K562 (cell line): ENCODE data around the gene ARHGAP22. TPM values are rescaled to one million over a fixed set of nuclear protein-coding genes. Genes with fewer than 3 reads are reported as not detected.

ENCODE experiments used
- ATAC-seq: fragments of 200-7000 bp; cut with Tn5 transposase; 3 replicates; pipeline ENCODE4 v1.9.1; 2020; ENCODE audit warnings: moderate library complexity
- BruUV-seq: library from RNA; stranded (reverse); fragments of 400-500 nt; replicated peaks from 2 replicates; lab custom pipeline; 2021; lab: Mats Ljungman, UMichigan
- CTCF ChIA-PET: fragments of 300-600 bp; formaldehyde crosslinking; extraction: SDS; loops from one replicate; lab custom pipeline; 2021; ENCODE audit warnings: low intra/inter-chr PET ratio; lab: Yijun Ruan, JAX
- POLR2A ChIA-PET: fragments of 300-600, 350-650 bp; sonication (Branson Sonifier 250); formaldehyde crosslinking; extraction: SDS; loops from one replicate; lab custom pipeline; 2021; ENCODE audit warnings: antibody characterized with exemption, inconsistent platforms; lab: Yijun Ruan, JAX
- DNase-seq, 4 experiments: peaks; one replicate each; pipeline versions ENCODE4 v3.0.0 to v3.0.0-alpha.2; 2011 to 2018; ENCODE audit warnings: low spot score in 3 of 4, mixed read lengths in 3 of 4; ENCODE audit errors: extremely low read depth in 1 of 4
- FAIRE-seq: peaks from 2 replicates; lab custom pipeline; 2011; peaks lifted over from hg19 to GRCh38; lab: Jason Lieb, UNC
- H2AFZ ChIP-seq: 2 replicates; pipeline ENCODE4 v1.6.0; 2011; ENCODE audit warnings: low read depth, low read length, control low read depth, inconsistent platforms
- H3K27ac ChIP-seq: fragments of 200-600 bp; 3 replicates; pipeline ENCODE4 v1.8.0; 2011; ENCODE audit warnings: low read depth, mild to moderate bottlenecking, control low read depth, inconsistent platforms, low read length, moderate library complexity, mixed read lengths; ENCODE audit errors: extremely low read depth
- H3K27me3 ChIP-seq, 2 experiments: fragments of 300-600 bp in 1 of 2; 2 replicates in 1 of 2; 3 replicates in 1 of 2; pipeline versions ENCODE4 v1.6.0 to v1.8.0; 2011; ENCODE audit warnings: inconsistent platforms in 2 of 2, low read length in 2 of 2, mild to moderate bottlenecking in 1 of 2, mixed read lengths in 1 of 2, moderate library complexity in 1 of 2; ENCODE audit not compliant: control insufficient read depth in 2 of 2, insufficient read depth in 2 of 2
- H3K36me3 ChIP-seq: fragments of 300-600 bp; 3 replicates; pipeline ENCODE4 v1.8.0; 2011; ENCODE audit warnings: mild to moderate bottlenecking, low read length, inconsistent platforms; ENCODE audit not compliant: control insufficient read depth, insufficient read depth
- H3K4me1 ChIP-seq, 2 experiments: fragments of 200-600 bp in 1 of 2; replicated peaks in 1 of 2; 2 replicates in 1 of 2; 3 replicates in 1 of 2; pipeline versions ENCODE4 v1.5.1 to v1.8.0; 2011; ENCODE audit warnings: inconsistent platforms in 2 of 2, low read length in 2 of 2, mild to moderate bottlenecking in 1 of 2, mixed read lengths in 1 of 2, moderate library complexity in 1 of 2; ENCODE audit not compliant: control insufficient read depth in 2 of 2, insufficient read depth in 2 of 2
- H3K4me2 ChIP-seq: 2 replicates; pipeline ENCODE4 v1.6.1; 2011; ENCODE audit warnings: low read length, control low read depth, inconsistent platforms, mixed read lengths; ENCODE audit not compliant: insufficient read depth
- H3K4me3 ChIP-seq: fragments of 200-600 bp; sonication (generic), shearing (Covaris generic); 2 replicates; pipeline ENCODE4 v1.5.1; 2016; ENCODE audit warnings: control low read depth, inconsistent platforms
- H3K79me2 ChIP-seq: fragments of 200-600 bp; 3 replicates; pipeline ENCODE4 v1.8.0; 2011; ENCODE audit warnings: low read length, inconsistent platforms; ENCODE audit not compliant: control insufficient read depth, insufficient read depth
- H3K9ac ChIP-seq, 2 experiments: 2 replicates each; pipeline versions ENCODE4 v1.6.0 to v1.6.1; 2011; ENCODE audit warnings: low read depth in 2 of 2, low read length in 2 of 2, control low read depth in 1 of 2, inconsistent platforms in 1 of 2, mild to moderate bottlenecking in 1 of 2, mixed read lengths in 1 of 2; ENCODE audit not compliant: insufficient read depth in 1 of 2
- H3K9me1 ChIP-seq: one replicate; pipeline ENCODE4 v1.6.0; 2011; ENCODE audit warnings: inconsistent platforms, mild to moderate bottlenecking, low read length, moderate library complexity; ENCODE audit not compliant: control insufficient read depth, insufficient read depth
- H3K9me3 ChIP-seq: replicated peaks from 2 replicates; pipeline ENCODE4 v1.5.1; 2011; ENCODE audit warnings: low read depth, low read length, inconsistent platforms; ENCODE audit not compliant: control insufficient read depth, insufficient read depth
- H4K20me1 ChIP-seq: replicated peaks from 2 replicates; pipeline ENCODE4 v1.6.1; 2011; ENCODE audit warnings: low read length, inconsistent platforms, mixed read lengths; ENCODE audit not compliant: control insufficient read depth, insufficient read depth
- DPF2 ChIP-seq: fragments of 450-650 bp; IDR thresholded peaks from 2 replicates; pipeline ENCODE4 v1.6.1; 2016
- ZNF408 ChIP-seq: fragments of 250-450 bp; sonication (Bioruptor Pico); IDR thresholded peaks from 2 replicates; pipeline ENCODE4 v1.4.0; 2020; ENCODE audit warnings: low read depth, mild to moderate bottlenecking, moderate library complexity
- WGBS: fragments of 100-300 bp; shearing (Covaris generic); methylation state at CpG from one replicate; pipeline ENCODE4 v1.1.6; 2016; ENCODE audit warnings: low coverage, mixed read lengths; ENCODE audit not compliant: insufficient coverage; ENCODE audit errors: missing lambda C conversion rate; 5-methylcytosine and 5-hydroxymethylcytosine counted together
- in situ Hi-C: fragments of 300-500 bp; cut with MboI; formaldehyde crosslinking; loops from 4 replicates; pipeline ENCODE4 v1.15.0; 2018; ENCODE audit warnings: inconsistent platforms, mixed read lengths
- intact Hi-C: fragments of 100-400 bp; cut with micrococcal nuclease; formaldehyde crosslinking; loops from 2 replicates; pipeline ENCODE4 v1.14.2; 2022
- polyA plus RNA-seq, 8 experiments: library from polyadenylated mRNA; depleted of rRNA in 4 of 8; stranded (reverse) in 5 of 8; unstranded in 3 of 8; fragments of >200 nt; fragmentation: Nextera tagmentation in 2 of 8; fragmentation: Illumina TruSeq in 1 of 8; extraction: Ambion mirVana in 2 of 8; extraction: Trizol in 1 of 8; gene quantifications; 2 replicates each; pipeline versions ENCODE4 v1.2.1 to v1.2.3, GENCODE V29; 2011 to 2014; ENCODE audit warnings: inconsistent platforms in 1 of 8, missing spikeins in 1 of 8
- total RNA-seq, 7 experiments: library from RNA; depleted of rRNA in 6 of 7; stranded (reverse); fragments of >200 nt in 6 of 7; fragmentation: Illumina TruSeq in 2 of 7; extraction: Trizol in 2 of 7; gene quantifications; 2 replicates each; pipeline versions ENCODE4 v1.2.1 to v1.2.3, GENCODE V29; 2011 to 2021; ENCODE audit warnings: low replicate concordance in 1 of 7
- TF ChIP-seq, protein P1 (sequence below), 2 experiments: fragments of 250-450 bp in 1 of 2; fragments of 450-650 bp in 1 of 2; sonication (Bioruptor Pico) in 1 of 2; IDR thresholded peaks; 2 replicates each; pipeline versions ENCODE4 v1.6.1 to v1.8.0; 2016 to 2021; ENCODE audit warnings: mild to moderate bottlenecking in 2 of 2, moderate library complexity in 2 of 2, missing compliant biosample characterization in 1 of 2, missing genetic modification characterization in 1 of 2
- TF ChIP-seq, protein P2 (sequence below): fragments of 250-450 bp; sonication (Bioruptor Pico); IDR thresholded peaks from 2 replicates; pipeline ENCODE4 v1.6.1; 2021; ENCODE audit warnings: mild to moderate bottlenecking
- TF ChIP-seq, protein P3 (sequence below), 2 experiments: IDR thresholded peaks in 1 of 2; conservative IDR thresholded peaks in 1 of 2; 2 replicates each; pipeline ENCODE4 v1.6.1; 2016; ENCODE audit warnings: low read depth in 2 of 2, mild to moderate bottlenecking in 1 of 2, missing compliant biosample characterization in 1 of 2, missing genetic modification characterization in 1 of 2, moderate library complexity in 1 of 2

Gene ARHGAP22
- total and polyA plus RNA-seq, 9 of the 15 experiments (the other 6 are each of a cell fraction or from before 2014, with no cell fraction given): 1.3 to 28.1 (median 12.7) TPM

DNA sequence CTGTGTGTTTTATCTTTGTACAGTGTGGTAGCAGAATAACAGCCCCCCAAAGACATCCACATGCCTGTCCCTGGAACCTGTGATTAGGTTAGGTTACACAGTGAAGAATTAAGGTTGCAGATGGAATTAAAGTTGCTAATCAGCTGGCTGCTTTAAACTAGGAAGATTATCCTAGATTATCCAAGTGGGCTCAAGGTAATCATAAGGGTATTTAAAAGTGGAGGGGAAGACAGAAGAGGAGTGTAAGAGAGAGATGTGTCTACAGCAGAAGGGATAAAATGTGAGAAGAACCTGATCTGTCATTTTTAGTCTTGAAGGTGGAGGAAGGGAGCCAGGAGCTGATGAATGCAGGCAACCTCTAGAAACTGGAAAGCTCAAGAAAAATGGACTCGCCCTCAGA, 117.6 kb downstream of the ARHGAP22 start:
- ChIA-PET POLR2A (interaction anchor here (0.8 to 1.5 kb wide), 5 partner anchors 9 to 91 kb away, joined by 3 to 4 read pairs (median 3); no protein-coding TSS in a partner anchor), CTCF (no interaction called here)
- Histone ChIP-seq H3K36me3 (peaks cover 4% of the 10 kb centered on the region; the same call in 1 of the 3 replicates), H2AFZ (peak overlapping the region; percentile 46), H3K4me3 (no peak overlapping the region), H3K4me2 (no peak overlapping the region), H3K79me2 (peaks cover 74% of the 10 kb centered on the region), H3K27me3 (no peaks in the 10 kb centered on the region), H3K27ac (peak overlapping the region; percentile 4; the same call in 2 of the 3 replicates), H3K4me1 (peaks cover 9 to 55% of the 10 kb centered on the region in 2 experiments; a peak in 4 of 5 replicates), H3K9me1 (no peaks in the 10 kb centered on the region), H3K9me3 (no peaks in the 10 kb centered on the region), H3K9ac (peak overlapping the region in 1 of 2 experiments; percentile 49; a peak in 1 of 4 replicates), H4K20me1 (no peaks in the 10 kb centered on the region)
- TF ChIP-seq, protein P1, sequence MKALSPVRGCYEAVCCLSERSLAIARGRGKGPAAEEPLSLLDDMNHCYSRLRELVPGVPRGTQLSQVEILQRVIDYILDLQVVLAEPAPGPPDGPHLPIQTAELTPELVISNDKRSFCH (CRISPR knock-in tag; IDR thresholded peaks at IDR 0.05): no peak
- TF ChIP-seq, protein P1 (tag; IDR thresholded peaks at IDR 0.05): 0 out of 2 replicates have a peak, but pooled peaks have one; percentile 22
- TF ChIP-seq, protein P2, sequence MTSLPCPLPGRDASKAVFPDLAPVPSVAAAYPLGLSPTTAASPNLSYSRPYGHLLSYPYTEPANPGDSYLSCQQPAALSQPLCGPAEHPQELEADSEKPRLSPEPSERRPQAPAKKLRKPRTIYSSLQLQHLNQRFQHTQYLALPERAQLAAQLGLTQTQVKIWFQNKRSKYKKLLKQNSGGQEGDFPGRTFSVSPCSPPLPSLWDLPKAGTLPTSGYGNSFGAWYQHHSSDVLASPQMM (CRISPR knock-in tag): no peak
- TF ChIP-seq ZNF408 (CRISPR knock-in tag) (no peak), DPF2 (no peak)
- TF ChIP-seq, protein P3, sequence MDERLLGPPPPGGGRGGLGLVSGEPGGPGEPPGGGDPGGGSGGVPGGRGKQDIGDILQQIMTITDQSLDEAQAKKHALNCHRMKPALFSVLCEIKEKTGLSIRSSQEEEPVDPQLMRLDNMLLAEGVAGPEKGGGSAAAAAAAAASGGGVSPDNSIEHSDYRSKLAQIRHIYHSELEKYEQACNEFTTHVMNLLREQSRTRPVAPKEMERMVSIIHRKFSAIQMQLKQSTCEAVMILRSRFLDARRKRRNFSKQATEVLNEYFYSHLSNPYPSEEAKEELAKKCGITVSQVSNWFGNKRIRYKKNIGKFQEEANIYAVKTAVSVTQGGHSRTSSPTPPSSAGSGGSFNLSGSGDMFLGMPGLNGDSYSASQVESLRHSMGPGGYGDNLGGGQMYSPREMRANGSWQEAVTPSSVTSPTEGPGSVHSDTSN (CRISPR knock-in tag; IDR thresholded peaks at IDR 0.05; ENCODE audit: low read depth): no peak
- TF ChIP-seq, protein P3 (tag; conservative IDR thresholded peaks at IDR 0.05; ENCODE audit: low read depth): no peak
- FAIRE-seq (peak; percentile 6), DNase-seq (no peak), ATAC-seq (no peak)
- no TSS peak for BruUV-seq
- in situ Hi-C loops (no loop called here), intact Hi-C loops (no loop called here)
- WGBS: 64% methylated on average over 1 of the region's 1 CpG
